GM19372 (cell line): Measurements from ENCODE around the gene IGSF5.
"Not testable (repeated sequence)": the region's sequence is repeated elsewhere in the genome, so short reads cannot be mapped to it uniquely, and the experiment has no call there.

Experiments used
- ATAC-seq: cut with Tn5 transposase; IDR thresholded peaks from one replicate; pipeline ENCODE4 v1.9.1; 2021; ENCODE audit warnings: mild to moderate bottlenecking, low read depth, moderate library complexity; ENCODE audit not compliant: unreplicated experiment

The IGSF5 gene

GRCh38 chr21:39737376-39738000 lies 7.5 kb upstream of the IGSF5 start:
- no peak for ATAC-seq

DNA sequence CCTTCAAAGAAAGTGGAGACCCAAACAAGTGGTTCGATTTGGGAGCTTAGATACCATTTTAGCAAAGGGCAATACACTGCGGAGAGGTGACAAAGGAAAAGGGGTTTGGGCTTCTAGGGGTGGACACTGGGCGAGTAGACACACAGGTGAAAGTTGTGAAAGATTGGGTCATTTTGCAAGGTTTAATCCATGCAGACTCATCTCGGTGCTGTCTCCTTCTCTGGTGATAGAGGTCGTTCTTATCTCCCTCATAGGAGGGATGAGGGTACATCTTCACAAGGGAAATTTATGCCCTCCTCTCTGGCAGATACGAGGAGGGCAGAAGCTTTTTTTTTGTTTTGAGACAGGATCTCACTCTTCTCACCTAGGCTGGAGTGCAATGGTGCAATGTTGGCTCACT lies 6.4 kb upstream of the IGSF5 start:
- no peak for ATAC-seq

GRCh38 chr21:39739531-39739930 lies 5.5 kb upstream of the IGSF5 start:
- not testable (repeated sequence) for ATAC-seq

GRCh38 chr21:39742561-39742960 lies 2.4 kb upstream of the IGSF5 start:
- not testable (repeated sequence) for ATAC-seq

GRCh38 chr21:39745332-39745731 lies 349 bp downstream of the IGSF5 start:
- not testable (repeated sequence) for ATAC-seq

DNA sequence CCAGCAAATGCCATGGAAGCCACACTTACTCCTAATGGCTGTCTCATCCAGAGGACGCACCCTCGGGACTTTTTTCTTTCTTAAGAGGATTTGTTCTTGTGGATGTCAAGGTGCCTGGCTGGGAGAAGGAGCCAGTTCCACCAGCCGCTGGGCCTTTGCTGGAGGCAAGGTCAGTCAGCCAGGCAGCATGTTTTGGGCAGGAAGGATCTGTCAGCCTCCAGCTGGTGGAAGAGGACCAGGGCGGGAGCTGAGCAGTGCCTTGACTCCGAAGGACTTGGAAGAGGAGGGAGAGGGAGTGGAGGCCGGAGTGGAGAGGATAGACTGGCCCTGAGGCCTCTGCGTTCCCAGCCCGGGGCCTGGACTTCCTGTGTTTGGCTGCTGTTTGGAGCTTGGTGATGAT lies 5.7 kb downstream of the IGSF5 start:
- no peak for ATAC-seq

- no peak for ATAC-seq
These were observed 9.8 kb downstream of the IGSF5 start for GRCh38 chr21:39754811-39755210.

DNA sequence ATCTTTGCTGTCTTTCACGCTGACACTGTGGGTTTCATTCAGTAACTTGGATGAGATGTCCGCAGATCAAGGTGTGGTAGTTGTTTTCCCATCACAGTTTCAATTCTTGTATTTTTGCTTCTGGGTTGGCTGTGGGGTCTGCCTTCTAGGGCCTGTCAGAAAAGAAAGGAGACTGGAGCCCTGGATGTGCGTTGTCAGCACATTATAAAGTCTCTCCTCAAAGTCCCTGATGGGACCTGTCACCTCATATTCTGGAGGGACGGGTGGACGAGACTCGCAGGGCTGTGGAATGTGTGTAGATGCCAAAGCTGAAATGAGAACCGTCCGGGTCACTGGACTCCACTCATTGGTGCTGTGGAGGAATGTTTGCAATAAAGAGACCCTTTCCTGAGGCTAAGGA lies 11.3 kb downstream of the IGSF5 start:
- ATAC-seq: no peak

DNA sequence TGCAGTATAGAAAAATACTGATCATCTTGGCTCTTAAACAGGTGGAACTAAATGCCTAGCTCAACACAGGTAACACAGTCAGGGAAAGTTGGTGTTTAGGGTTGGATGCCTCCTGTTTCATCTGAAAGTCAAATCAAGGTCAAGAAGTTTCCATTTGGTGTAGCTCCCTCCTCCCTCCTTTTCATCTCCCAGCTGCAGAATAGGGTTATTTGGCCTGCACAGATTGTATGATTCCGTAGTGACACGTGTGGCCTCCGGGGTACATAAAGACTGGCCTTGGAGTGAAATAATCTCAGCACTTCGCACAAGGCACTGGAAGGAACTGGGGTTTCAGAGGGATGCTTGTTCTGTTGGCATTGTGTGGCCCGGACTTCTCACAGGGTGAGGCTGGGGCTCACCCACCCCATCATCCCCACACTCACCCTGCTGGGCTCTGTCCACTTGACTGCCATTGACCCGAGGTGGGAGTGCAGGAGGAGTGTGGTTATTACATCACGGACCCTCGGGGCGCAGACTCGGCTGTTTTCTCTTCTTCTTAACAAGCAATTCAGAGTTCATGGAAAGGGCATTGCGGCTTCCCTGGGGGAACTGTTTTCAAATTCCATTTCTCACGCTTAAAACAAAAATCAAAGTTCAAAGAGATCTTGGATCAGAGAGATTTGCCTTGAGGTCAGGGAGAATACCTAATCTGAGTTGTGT lies 18.4 kb downstream of the IGSF5 start:
- no peak for ATAC-seq

DNA sequence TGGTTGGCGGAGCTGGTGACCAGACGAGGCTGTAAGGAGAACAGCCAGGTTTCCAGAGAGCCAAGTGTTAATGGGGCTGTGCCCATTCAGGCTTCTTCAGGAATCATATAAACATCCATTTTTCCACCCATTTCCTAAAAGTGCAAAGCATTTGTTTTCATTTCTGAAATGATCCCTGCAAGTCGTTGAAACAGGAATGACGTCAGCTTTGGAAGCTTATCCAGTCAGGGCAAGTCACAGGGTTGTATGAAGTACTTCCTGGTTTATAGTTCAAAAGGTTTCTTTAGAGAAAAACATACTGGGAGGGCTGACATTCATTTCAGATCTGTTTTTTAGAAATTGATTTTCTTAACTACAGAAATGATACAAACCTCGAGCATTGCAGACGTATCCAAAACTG lies 29.2 kb downstream of the IGSF5 start:
- ATAC-seq: no peak

DNA sequence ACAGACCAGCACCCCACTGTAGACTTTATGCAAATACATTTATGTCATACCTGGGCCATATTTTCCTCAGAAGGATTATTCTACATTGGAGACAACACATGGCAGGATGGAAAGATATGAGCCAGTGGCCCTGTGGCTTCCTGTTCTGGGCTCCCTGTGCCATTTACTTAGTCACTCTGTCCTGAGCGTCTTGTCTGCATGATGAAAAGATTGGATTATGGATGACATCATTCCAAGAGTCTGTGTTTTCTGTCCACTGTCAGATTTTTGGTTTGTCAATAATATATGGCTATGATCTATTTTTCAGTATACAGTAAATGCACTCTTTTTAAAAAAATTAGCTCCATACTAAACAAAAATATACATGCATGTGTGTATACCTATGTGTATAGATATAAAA lies 30.8 kb downstream of the IGSF5 start:
- ATAC-seq: no peak

DNA sequence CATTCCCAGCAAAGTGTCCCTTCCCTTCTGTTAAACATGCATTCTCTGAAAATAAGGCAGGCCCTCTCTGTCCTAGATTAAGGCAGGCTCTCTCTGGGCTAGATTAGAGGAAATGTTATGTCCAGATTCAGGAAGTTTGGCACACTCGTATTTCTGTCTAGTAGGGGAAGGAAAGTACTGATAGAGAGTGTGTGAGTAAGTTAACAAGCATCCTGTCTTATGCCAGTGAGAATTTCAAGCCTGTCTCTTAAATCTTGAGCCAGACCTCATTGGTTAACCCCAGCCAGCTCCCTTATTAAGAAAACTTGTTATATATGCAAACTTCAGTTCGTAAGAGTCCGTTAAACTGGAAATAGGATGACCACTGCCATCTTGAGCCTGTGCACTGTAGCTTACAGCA lies 31.6 kb downstream of the IGSF5 start:
- no peak for ATAC-seq

- ATAC-seq: no peak
These were observed 36.3 kb downstream of the IGSF5 start for GRCh38 chr21:39781331-39781730.

- no peak for ATAC-seq
These were observed 43.4 kb downstream of the IGSF5 start for GRCh38 chr21:39788383-39788782.

GRCh38 chr21:39796466-39796865 lies 51.5 kb downstream of the IGSF5 start:
- ATAC-seq: no peak

- ATAC-seq: no peak
These were observed 54.2 kb downstream of the IGSF5 start for GRCh38 chr21:39799178-39799577.

DNA sequence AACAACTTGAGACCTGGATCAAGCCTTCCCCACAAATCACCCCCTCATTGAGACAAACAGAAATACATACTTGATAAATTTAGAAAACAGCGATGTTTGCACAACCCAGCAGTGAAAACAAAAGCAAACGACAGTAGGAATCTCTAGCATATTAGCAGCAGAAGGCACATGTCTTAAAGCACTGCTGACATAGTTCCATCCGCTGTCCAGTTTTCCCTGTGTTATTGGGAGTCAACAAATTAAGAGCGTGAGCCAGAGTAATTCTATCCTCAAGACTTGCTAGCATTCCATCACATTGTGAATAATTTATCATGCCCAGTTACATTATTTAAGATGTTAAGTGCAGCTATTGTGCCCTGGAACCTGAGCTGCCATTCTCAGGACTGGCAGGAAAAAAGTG lies 55.3 kb downstream of the IGSF5 start:
- no peak for ATAC-seq

DNA sequence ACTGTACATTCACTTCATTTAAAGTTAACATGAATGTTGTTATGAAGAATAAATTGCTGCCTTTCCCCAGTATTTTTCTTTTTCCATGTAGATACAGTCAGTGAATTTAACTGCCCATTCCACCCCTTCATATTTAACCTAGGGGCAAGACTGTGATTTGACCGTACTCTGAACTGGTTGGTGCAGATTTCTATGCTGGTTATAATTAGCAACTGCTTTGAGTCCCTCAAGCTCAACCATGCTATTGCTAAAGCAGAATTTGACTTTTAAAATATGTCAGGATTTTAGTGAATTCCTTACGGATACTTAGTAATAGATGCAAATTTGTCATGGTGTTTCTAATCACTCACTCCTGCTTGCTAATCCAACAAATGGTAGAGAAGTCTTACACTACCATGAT lies 57.2 kb downstream of the IGSF5 start:
- ATAC-seq: no peak

DNA sequence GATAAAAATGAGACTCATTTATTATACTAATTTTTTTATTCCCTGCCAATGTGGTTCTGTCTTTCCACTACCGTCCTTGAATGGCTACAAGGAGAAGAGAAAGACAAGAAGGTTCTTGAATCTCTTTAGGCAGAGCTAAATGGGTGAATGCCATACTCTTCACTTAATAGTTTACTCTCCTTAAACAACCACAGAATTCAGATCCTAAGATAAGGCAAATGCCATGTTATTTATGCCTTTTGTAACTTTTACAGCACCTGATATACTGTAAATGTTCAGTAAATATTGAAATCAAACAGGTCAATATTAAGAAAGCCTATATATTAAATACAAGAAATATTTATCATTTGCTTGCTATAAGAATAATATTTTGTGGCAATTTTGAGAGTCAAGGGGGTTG lies 58.4 kb downstream of the IGSF5 start:
- ATAC-seq: no peak

- ATAC-seq: no peak
These were observed 59.3 kb downstream of the IGSF5 start for GRCh38 chr21:39804240-39804639.

GRCh38 chr21:39805983-39806382 lies 61.0 kb downstream of the IGSF5 start:
- ATAC-seq: no peak

DNA sequence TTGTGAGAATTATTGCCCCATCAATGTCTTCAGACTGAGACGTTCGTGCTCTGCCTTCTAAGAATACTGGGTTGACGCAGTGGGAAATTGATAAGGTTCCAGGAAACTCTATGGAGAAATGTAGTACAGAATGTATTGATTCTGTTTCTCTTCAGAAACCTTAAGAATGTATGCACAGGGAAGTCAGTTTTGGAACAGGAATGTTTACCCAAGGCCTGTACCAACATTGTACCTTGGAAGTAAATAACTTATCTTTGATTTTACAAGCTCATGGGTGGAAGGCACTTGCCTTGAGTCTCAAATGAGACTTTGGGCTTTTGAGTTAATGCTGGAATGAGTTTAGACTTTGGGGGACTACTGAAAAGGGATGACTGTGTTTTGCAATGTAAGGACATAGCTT lies 62.8 kb downstream of the IGSF5 start:
- no peak for ATAC-seq
